Inflammatory macrophage (primary cell): ENCODE results near the gene GLYATL3.
"Not testable (repeated sequence)": the region's sequence is repeated elsewhere in the genome, so short reads cannot be mapped to it uniquely, and the experiment has no call there.

ENCODE experiments used
- DNase-seq, 2 donors: peaks; one replicate each; pipeline ENCODE4 v3.0.0-alpha.2; 2020 to 2022
- total RNA-seq, 18 experiments: gene quantifications; one replicate each; lab custom pipeline; 2026; ENCODE audit warnings: mixed read lengths in 6 of 18, inconsistent platforms in 2 of 18; lab: John Stamatoyannopoulos, UW

GLYATL3 gene
- 0 to 0.06 (median 0) reads per million in 18 experiments for total RNA-seq

DNA sequence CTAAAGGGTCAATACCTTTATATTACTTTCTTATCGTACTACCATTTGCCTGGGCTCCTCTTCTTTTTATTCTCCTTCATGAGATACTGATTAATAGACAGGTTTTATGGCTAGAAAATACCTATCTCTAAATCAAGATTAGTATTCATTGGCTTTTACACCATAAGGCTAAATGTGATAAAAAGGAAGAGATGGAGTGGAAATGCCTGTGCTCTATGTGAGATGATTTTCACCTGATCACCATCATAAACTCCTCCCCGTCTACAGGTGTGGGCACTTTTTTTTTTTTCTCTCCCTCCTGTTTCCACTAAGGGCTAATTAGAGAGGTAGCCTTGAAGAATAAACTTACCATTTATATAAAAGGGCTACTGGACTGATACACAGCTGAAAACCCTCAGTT is at the start of gene GLYATL3:
GLYATL3 (plus strand) TSS at position 301 of the 400 bp plus-strand sequence. CDS start 12,068 bp downstream, outside the sequence.
- no peak for DNase-seq

GRCh38 chr6:49453221-49453620 is 46.5 kb upstream of the GLYATL3 start:
- no peak for DNase-seq

- no peak for DNase-seq
Measured at GRCh38 chr6:49454787-49455709, 44.7 kb upstream of the GLYATL3 start.

- DNase-seq, result no peak
Measured at GRCh38 chr6:49457771-49458170, 42.0 kb upstream of the GLYATL3 start.

- no peak for DNase-seq
Measured at GRCh38 chr6:49462071-49462470, 37.7 kb upstream of the GLYATL3 start.

DNA sequence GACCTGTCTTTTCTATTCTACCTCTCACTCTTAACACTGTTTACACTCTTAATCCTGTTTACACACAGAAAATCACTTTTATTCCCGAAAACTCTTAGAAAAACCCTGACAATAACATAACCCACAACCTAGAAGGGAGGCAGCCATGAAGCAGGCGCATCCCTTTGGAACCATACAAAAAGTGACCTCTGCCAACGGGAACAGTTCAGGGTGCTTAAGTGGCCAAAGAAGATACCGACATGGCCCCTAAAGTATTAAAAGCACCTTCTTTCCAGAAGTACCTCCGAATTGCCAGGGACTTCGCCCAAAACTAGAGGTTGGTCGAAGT is 37.2 kb upstream of the GLYATL3 start:
- no peak for DNase-seq

DNA sequence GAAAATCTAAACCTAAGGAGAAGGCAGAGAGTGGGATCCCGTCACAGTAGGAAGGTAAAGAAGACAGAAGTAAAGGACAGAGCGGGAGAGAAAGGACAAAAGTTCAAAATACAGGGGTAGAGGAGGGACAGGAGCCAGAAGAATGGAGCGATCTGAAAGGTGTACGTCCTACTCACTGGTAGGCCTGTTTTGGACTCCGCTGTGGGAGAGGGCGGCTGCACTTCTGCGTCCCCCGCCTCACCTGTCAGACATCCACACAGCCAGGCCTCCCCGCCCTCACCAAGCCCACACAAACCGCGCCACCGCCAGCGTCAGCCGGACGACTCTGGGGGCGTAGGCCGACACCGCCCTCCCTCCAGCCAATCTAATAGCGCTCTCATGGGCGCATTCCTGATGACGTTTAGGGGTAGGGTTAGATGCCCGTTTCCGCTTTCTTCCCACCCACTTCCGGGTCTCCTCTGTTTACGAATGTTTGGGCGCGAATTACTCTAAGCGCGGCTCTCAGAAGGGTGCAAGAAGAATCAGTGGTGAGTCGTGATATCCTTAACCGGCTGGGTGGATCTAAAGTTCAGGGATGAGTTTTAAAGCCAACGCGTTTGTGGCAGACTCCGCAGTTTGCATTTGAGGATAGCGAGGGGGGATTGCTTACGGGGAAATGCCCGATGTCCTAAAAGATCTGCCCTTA is 36.7 kb upstream of the GLYATL3 start, which contains the start of the genes CENPQ and MMUT:
CENPQ (plus strand) TSS at position 444 of the 685 bp plus-strand sequence. CDS start 6,807 bp downstream, outside the sequence.
MMUT (minus strand) TSS at position 327 of the 685 bp plus-strand sequence. CDS start 3,787 bp downstream, outside the sequence.
- DNase-seq, result peak; percentile 95

- DNase-seq, result no peak
Measured at GRCh38 chr6:49463612-49463967, 36.1 kb upstream of the GLYATL3 start.

DNA sequence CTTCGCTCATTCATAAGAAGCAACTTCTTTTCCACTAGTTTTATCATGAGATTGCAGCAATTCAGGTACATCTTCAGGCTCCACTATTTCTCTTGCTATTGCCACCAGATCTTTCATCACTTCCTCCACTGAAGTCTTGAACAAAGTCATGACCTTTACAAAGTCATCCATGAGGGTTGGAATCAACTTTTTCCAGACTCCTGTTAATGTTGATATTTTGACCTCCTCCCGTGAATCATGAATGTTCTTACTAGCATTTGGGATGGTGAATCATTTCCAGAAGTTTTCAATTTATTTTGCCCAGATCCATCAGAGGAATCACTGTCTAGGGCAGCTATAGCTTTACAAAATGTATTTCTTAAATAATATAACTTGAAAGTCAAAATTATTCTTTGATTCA is 35.0 kb upstream of the GLYATL3 start:
- DNase-seq, result no peak

GRCh38 chr6:49468042-49468441 is 31.7 kb upstream of the GLYATL3 start:
- no peak for DNase-seq

GRCh38 chr6:49476564-49476963 is 23.2 kb upstream of the GLYATL3 start:
- not testable (repeated sequence) for DNase-seq

DNA sequence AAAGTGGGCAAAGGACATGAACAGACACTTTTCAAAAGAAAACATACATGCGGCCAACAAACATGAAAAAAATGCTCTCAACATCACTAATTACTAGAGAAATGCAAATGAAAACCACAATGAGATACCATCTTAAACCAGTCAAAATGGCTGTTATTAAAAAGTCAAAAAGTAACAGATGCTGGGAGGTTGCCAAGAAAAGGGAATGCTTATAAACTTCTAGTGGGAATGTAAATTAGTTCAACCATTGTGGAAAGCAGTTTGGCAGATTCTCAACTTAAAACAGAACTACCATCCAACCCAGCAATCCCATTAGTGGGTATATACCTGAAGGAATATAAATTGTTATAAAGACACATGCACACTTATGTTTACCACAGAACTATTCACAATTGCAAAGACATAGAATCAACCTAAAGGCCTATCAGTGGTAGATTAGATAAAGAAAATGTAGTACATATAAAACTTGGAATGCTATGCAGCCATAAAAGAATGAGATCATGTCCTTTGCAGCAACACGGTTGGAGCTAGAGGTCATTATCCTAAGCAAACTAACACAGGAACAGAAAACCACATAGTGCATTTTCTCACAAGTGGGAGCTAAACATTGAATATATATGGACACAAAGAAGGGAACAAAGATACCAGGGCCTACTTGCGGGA is 20.3 kb upstream of the GLYATL3 start:
- DNase-seq, result no peak

GRCh38 chr6:49481846-49482245 is 17.9 kb upstream of the GLYATL3 start:
- not testable (repeated sequence) for DNase-seq

DNA sequence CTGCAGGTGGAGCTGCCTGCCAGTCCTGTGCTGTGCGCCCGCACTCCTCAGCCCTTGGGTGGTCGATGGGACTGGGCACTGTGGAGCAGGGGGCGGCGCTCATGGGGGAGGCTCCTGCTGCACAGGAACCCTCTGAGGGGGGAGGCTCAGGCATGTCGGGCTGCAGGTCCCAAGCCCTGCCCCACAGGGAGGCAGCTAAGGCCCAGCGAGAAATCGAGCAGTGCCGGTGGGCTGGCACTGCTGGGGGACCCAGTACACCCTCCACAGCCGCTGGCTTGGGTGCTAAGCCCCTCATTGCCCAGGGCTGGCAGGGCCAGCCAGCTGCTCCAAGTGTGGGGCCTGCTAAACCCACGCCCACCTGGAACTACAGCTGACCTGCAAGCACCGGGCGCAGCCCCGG is 16.3 kb upstream of the GLYATL3 start:
- not testable (repeated sequence) for DNase-seq

GRCh38 chr6:49490633-49491032 is 9.1 kb upstream of the GLYATL3 start:
- DNase-seq, result no peak

DNA sequence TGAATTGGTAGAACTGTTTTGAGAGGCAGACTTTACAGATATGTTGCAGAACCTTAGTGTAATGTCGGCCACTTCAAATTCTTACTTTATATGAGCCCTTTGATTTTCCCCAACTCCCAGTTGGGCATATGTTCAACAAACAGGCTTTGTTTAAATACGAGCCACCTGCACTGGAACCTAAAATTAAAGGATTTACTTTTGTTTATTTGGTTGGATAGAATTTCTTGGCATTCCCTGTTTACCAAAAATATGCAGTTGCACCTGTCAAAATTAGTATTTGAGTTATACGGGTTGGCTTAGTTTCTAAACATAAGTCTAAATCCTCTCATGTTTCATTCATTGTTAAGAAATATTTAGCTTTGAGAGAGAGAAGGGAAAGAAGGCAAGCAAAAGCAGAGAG is 2.4 kb upstream of the GLYATL3 start:
- no peak for DNase-seq

- DNase-seq, result no peak
Measured at GRCh38 chr6:49499126-49499525, 597 bp upstream of the GLYATL3 start.

- no peak for DNase-seq
Measured at GRCh38 chr6:49504666-49505065, 4.9 kb downstream of the GLYATL3 start.

DNA sequence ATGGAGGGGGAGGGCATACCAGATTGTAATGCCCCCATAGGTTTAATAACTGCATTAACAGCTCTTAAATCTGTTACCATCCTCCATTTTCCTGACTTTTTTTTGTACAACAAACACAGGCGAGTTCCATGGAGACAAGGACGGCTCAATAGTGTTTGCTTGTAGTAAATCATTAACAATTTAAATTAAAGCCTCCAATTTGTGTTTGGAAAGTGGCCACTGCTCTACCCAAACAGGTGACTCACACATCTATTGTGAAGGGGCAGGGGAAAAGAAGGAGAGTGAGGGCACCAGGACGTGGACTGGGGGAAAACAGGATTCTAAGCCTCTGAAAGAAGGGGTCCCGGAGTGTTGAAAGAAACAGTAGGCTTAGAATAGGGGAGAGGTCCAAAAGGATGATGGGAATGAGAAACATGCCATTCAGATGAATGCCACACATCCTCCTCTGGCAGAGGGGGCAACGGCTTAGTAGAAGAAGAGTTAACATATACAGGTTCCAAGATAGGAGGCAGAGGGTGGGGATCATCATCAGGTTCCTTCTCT is 6.9 kb downstream of the GLYATL3 start:
- no peak for DNase-seq

- no peak for DNase-seq
Measured at GRCh38 chr6:49509342-49509741, 9.6 kb downstream of the GLYATL3 start.

DNA sequence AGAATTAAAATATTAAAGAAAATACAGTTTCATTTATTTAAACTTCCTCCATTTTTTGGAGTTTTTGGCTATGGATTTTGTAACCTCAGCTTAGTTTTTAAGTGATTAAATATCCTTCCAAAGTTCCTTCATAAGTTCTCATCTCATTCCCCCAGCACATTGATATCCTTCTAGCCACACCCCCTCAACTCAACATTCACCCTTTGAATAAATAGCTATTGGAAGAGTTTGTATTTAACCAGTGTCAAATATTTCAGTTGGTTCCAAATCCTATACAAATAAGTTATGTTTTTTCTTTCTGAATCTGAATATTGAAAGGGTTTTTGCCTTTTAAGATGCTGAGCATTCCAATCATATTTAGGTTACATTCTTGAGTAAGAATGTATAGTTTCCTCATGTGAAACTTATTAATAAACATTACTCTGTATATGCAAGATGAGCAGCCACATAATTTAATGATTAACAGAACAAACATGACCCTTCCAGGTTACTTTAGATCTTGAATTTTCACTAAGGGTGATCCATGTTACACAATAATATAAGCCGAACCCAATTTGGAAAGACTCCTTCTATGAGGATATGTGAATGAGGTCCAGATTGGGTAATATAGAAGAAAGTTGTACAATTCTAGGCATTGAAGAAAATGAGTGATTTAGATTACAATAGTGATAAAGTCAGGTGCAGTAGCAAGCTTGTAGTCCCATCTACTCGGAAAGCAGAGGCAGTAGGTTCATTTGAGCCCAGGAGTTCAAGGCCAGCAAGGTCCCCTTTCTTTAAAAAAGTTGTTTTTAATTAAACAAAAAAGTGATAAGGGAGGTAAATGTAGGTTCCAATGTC is 13.6 kb downstream of the GLYATL3 start:
- DNase-seq, result no peak
